Measurements from ENCODE around the gene SLC9A6.

Gene SLC9A6

GRCh38 chrX:136035663-136036062 is 50.4 kb downstream of the SLC9A6 start:
- no peak overlapping the region for H3K27ac ChIP-seq (ENCODE audit: extremely low read depth, low read depth, low read length)
- no peaks in the 10 kb centered on the region for H3K36me3 ChIP-seq (ENCODE audit: control insufficient read depth in 2 of 2, insufficient read depth in 1 of 2, low read length in 2 of 2)
- TF ChIP-seq OSR2 (tag by site-specific recombination; IDR thresholded peaks at IDR 0.05) = peak; percentile 50
- no peak for TF ChIP-seq ZNF548 (tag by site-specific recombination; IDR thresholded peaks at IDR 0.05)
- 0 out of 2 replicates have a peak, but pooled peaks have one; percentile 10 for TF ChIP-seq ZNF580 (tag by site-specific recombination; IDR thresholded peaks at IDR 0.05)
- TF ChIP-seq GLIS1 (tag by site-specific recombination; IDR thresholded peaks at IDR 0.05) = peak; percentile 72
- TF ChIP-seq ZNF529 (tag by site-specific recombination; IDR thresholded peaks at IDR 0.05; ENCODE audit: insufficient replicate concordance) = no peak
- no peak for TF ChIP-seq ZNF19 (tag by site-specific recombination; IDR thresholded peaks at IDR 0.05; ENCODE audit: low read depth)
- no peak for TF ChIP-seq PRDM6 (tag by site-specific recombination; IDR thresholded peaks at IDR 0.05)
- TF ChIP-seq ZNF138 (tag by site-specific recombination; IDR thresholded peaks at IDR 0.05; ENCODE audit: borderline replicate concordance) = no peak
- CTCF ChIA-PET = interaction anchor here (0.6 to 3.9 kb wide), 7 partner anchors 7 to 260 kb away, joined by 3 to 28 read pairs (median 4); no protein-coding TSS in a partner anchor
- no peaks in the 10 kb centered on the region for H3K9me3 ChIP-seq (ENCODE audit: control insufficient read depth, insufficient read depth, low read depth, low read length)
- H3K4me3 ChIP-seq (ENCODE audit: low read depth, low read length) = no peak overlapping the region
- POLR2A ChIA-PET = interaction anchor here (1.0 kb wide), 1 partner anchor 95 kb away, joined by 3 read pairs; no protein-coding TSS in a partner anchor
- peaks cover 10% of the 10 kb centered on the region for H3K4me1 ChIP-seq (ENCODE audit: control insufficient read depth, insufficient read depth, low read length)

- peak overlapping the region; percentile 53 for H3K27ac ChIP-seq (ENCODE audit: extremely low read depth, low read depth, low read length)
- CTCF ChIA-PET = interaction anchor here (1.1 to 3.9 kb wide), 2 partner anchors 11 to 117 kb away, joined by 3 to 28 read pairs; no protein-coding TSS in a partner anchor
- POLR2A ChIA-PET = no interaction called here
- peaks cover 0 to 5% of the 10 kb centered on the region in 2 experiments; a peak in 1 of 3 replicates for H3K36me3 ChIP-seq (ENCODE audit: control insufficient read depth in 2 of 2, insufficient read depth in 1 of 2, low read length in 2 of 2)
- H3K4me3 ChIP-seq (ENCODE audit: low read depth, low read length) = no peak overlapping the region
- H3K9me3 ChIP-seq (ENCODE audit: control insufficient read depth, insufficient read depth, low read depth, low read length) = no peaks in the 10 kb centered on the region
- peaks cover 7% of the 10 kb centered on the region for H3K4me1 ChIP-seq (ENCODE audit: control insufficient read depth, insufficient read depth, low read length)
- peak; percentile 80; the same call in 1 of the 2 replicates for TF ChIP-seq WT1 (tag by site-specific recombination; IDR thresholded peaks at IDR 0.05)
- TF ChIP-seq EGR2 (tag by site-specific recombination; IDR thresholded peaks at IDR 0.05; ENCODE audit: low read depth) = no peak
- no peak for TF ChIP-seq ZNF18 (tag by site-specific recombination; IDR thresholded peaks at IDR 0.05)
- TF ChIP-seq ZBTB10 (tag by site-specific recombination; IDR thresholded peaks at IDR 0.05) = no peak
- peak; percentile 48; the same call in 1 of the 2 replicates for TF ChIP-seq ZNF629 (tag by site-specific recombination; IDR thresholded peaks at IDR 0.05)
- no peak for TF ChIP-seq CTCF (tag by site-specific recombination; IDR thresholded peaks at IDR 0.05)
- no peak for TF ChIP-seq ZNF16 (tag by site-specific recombination; IDR thresholded peaks at IDR 0.05; ENCODE audit: low read depth)
- peak; percentile 74; the same call in 1 of the 2 replicates for TF ChIP-seq ZNF843 (tag by site-specific recombination; IDR thresholded peaks at IDR 0.05)
- no peak for TF ChIP-seq ZBTB49 (tag by site-specific recombination; IDR thresholded peaks at IDR 0.05; ENCODE audit: low read depth)
- no peak for TF ChIP-seq SCRT2 (tag by site-specific recombination; IDR thresholded peaks at IDR 0.05)
- TF ChIP-seq ZNF37A (tag by site-specific recombination; IDR thresholded peaks at IDR 0.05) = no peak
- TF ChIP-seq ZNF366 (tag by site-specific recombination; conservative IDR thresholded peaks at IDR 0.05) = no peak
- no peak for TF ChIP-seq ZSCAN5A (tag by site-specific recombination; IDR thresholded peaks at IDR 0.05)
- TF ChIP-seq ZNF2 (tag by site-specific recombination; IDR thresholded peaks at IDR 0.05) = 0 out of 2 replicates have a peak, but pooled peaks have one; percentile 21
Observed at GRCh38 chrX:136039485-136039884, 54.2 kb downstream of the SLC9A6 start.
